ENCODE results near the gene RTN4RL1.

DNA sequence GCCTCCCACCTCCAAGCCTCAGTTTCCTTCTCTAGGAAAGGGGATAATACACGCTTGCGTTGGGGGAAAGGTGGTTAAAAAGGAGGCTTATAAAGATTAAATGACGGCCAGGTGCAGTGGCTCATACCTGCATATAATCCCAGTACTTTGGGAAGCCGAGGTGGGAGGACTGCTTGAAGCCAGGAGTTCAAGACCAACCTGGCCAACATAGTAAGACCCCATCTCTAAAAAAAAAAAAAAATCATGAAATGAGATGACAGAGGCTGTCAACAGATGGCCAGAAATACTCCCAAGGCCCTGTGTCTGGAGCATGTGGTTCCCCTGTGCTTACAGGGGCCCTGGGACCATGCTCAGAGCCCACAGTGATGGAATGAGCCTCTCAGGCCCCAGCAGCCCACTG lies 30.4 kb downstream of the RTN4RL1 start:
- TF ChIP-seq, protein P1, sequence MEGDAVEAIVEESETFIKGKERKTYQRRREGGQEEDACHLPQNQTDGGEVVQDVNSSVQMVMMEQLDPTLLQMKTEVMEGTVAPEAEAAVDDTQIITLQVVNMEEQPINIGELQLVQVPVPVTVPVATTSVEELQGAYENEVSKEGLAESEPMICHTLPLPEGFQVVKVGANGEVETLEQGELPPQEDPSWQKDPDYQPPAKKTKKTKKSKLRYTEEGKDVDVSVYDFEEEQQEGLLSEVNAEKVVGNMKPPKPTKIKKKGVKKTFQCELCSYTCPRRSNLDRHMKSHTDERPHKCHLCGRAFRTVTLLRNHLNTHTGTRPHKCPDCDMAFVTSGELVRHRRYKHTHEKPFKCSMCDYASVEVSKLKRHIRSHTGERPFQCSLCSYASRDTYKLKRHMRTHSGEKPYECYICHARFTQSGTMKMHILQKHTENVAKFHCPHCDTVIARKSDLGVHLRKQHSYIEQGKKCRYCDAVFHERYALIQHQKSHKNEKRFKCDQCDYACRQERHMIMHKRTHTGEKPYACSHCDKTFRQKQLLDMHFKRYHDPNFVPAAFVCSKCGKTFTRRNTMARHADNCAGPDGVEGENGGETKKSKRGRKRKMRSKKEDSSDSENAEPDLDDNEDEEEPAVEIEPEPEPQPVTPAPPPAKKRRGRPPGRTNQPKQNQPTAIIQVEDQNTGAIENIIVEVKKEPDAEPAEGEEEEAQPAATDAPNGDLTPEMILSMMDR (IDR thresholded peaks at IDR 0.05 in 8 of 11, conservative IDR thresholded peaks at IDR 0.05 in 3 of 11), result no peak
- no peak for TF ChIP-seq POLR2A (IDR thresholded peaks at IDR 0.05)
- no peak for TF ChIP-seq POLR2AphosphoS5 (IDR thresholded peaks at IDR 0.05)

Data from spleen (tissue), 7 donors.